GM19395 (cell line): ENCODE data around the gene FCHSD2.

Source experiments
- ATAC-seq: cut with Tn5 transposase; IDR thresholded peaks from one replicate; pipeline ENCODE4 v1.9.1; 2021; ENCODE audit warnings: mild to moderate bottlenecking, moderate library complexity; ENCODE audit not compliant: unreplicated experiment

Gene FCHSD2

DNA sequence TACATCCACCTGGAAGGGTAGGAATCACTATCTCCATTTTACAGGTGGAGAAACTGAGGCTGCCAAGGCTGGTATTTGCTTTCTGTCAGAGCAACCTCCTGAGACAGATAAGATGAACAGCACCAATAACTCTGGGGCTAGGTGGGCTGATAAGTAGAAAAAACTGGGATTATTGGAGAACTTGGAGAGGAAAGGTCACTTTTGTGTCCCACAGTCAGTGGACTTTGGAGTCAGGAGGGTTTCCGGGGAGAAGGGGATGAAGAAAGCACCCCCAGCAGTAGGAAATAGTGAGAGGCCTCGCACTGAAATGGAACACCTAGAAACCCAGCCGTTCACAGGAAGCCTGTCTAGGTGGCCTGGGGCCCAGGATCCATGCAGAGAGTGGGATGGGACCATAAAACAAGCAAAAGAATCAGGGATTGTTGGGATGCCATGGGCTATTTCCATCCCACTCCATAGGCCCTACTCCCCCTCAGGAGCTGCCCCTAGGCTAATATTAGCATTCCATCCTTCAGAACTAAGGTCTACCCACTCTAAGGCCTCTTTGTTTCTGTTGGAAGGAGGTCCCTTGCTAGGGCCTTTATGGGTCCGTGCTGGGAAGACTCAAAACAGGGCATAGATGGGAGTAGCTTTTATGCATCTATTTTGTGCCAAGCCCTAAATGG, 31.0 kb upstream of the FCHSD2 start:
- no peak for ATAC-seq

DNA sequence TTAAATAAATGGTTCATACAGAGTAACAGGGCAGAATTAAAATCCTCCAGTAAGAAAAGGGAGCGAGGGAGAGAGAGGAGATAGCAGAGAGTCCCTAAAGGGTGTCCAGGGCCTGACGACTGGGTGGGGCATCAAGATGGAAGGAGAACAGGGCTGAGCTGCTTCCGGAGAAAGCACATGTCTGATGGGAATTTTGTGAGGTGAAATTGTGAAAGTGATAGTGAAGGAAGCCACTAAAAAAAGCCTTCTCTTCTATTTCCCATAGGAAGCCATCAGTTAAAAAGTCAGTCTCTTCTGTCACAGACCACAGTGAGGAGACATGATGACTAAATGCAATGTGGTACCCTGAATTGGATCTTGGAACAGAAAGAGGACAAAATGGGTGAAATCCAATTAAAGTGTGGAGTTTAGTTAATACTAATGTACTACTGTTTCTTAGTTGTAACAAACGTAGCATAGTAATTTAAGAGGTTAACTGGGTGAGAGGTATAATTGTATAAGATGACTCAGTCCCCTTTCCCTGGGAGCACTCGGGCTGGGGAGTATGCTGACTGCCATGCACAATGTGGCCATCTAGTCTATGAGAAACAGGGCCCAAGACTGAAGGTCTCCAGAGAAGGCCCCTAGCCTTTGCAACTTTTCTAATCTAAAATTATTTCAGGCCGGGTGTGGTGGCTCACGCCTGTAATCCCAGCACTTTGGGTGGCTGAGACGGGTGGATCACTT, 29.5 kb upstream of the FCHSD2 start:
- ATAC-seq: no peak

DNA sequence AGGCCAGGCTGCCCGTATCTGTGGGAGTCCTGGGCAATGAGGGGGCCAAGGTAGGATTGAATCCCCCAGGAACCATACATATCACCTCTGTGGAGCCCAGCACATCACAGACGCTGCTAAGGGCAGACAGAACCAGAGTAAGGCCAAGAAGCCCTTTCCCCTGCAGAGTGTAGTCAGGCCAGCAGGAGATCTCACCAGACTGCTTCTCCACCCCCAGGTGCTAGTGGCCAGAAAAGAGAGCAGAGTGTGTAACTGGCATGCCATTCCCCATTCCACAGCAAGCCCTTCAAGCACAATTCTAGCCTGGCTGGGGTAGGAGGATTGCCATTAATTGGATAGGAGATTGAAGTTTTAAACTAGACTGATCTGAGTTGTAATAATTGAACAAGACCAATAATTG, 28.0 kb upstream of the FCHSD2 start:
- no peak for ATAC-seq

DNA sequence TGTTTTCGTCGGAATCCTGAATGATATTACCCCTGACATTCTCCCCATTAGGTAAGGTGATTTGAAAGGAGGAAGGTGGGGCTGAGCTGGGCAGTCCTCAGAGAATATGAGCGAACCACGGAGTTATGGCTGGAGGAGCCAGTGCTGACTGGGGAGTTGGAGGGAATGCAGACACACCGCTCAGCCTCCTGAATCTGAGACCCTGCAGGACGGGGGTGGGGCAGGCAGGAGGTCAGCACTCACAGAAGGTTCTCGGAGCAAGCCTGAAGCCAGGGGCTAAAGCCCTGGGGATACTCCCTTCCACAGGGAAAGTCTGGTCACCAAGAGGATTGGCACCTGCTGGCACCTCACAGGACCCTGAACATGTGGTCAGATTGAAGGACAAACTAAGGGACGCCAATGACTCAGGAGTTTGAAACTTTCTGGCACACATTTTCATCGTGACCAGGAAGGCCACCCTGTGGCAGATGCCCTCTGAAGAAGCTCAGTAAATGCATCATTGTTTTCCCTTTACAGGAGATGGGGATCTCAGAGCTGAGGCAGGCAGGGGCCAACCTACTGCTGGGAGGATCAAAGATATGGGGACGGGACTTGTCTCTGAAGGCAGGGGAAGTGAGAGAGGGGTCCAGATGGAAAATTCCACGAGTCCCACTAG, 26.9 kb upstream of the FCHSD2 start:
- ATAC-seq: no peak

DNA sequence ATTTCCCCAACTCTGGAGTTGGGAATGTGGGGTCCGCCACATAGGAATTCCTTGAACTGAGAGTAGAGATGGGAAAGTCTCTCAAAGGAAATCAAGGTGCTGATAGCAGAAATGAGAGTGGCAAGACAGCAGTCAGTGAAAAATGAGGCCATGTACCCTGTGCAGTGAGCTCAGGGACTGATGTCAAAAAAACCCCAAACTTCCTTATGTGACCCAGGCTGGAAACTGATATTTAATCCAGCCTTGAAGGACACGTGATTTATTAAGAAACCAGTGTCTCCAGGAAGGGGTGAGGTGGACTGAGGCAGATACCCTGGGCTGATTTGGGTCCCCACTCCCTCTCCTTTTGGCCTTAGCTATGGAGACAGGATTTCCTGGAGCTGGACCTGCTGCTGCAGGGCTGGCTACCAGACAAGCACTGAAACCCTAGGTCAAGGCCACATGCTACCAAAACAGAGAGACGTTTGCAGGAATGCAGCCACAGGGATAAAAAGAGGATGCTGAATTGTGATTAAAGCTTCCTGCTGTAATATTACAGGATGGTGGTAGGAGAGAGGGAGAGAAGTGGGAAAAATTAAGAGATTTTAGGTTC, 25.3 kb upstream of the FCHSD2 start:
- no peak for ATAC-seq

DNA sequence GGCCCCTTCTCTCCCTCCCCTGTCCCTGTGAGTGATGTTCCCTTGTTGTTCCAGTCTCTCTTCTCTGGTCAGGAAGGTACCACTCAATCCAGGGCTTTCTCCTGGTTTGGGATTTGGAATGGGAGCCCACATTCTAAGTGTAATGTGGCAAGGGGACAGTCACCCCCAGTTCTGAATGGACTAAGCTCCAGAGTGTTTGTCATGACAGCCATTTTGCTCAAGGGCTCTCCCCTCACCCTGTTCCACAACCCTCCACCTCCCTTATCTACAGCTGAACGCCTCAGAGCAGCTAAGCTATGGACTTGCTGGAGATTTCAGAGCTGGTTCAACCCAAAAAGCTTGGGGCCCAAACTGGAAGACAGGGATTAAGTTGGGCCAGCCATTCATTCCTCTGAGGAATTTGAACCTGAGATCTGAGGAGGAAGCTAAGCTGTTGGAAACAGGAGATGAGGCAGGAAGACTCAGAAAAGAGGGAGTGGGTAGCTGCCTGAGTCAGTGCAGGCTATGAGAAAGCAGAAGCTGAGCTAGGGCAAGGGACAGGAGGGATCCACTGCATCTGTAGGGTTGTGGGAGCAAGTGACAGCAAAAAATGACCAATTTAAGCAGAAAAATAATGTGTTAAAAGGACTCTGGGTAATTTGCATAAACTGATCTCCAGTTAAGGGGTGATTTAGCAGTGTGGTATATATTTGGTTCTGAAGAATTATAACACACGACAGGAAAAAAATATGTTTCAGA, 22.9 kb upstream of the FCHSD2 start:
- ATAC-seq: no peak

DNA sequence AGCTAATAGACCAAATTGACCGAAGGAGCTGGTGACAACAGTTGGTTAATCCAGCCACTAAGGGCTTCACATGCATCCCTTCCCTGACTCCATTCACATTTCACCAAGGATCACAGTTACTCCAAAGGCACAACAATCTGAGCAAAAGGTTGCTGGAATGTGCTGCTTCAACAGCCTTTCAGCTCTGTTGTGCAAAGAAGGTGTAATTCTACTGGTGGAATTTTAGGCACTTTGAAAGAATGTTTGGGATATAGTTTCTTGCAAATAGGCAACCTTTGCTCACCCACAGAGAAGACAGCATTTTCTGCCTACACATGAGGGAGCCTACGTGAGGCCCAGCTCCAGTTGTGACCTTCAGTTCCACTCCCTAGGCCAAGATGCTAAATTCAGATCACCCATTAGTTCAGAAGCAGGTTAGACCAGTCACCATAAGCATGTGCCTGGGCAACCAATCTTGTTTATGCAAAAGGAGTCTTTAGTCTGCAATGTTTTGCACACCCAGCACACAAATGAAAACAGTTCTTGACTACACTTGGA, 21.6 kb upstream of the FCHSD2 start:
- no peak for ATAC-seq

DNA sequence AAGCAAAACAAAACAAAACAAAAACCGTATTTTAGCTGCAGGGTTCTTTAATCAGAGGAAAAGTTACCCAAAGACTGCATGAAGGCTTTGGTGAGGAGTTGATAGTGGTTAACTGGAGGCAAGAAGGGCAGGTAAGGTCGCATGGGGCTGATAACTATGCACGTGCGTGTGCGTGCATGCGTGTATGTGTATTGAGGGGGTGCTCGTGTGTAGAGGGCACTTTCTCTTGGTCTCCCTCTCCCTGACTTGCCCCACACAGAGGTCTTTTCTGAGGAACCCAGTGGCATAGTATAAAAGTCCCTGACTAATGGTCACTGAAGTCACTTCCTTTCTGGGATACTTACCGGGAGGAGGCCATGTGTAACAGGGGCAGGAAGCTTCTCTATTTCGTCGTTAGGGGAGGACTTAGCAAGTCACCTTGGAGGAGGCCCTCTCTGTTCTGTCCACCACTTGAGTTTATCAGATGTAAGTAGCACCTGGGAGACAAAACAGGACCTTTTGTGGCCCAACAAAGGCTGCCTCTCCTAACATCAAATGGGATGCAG, 20.1 kb upstream of the FCHSD2 start:
- no peak for ATAC-seq

DNA sequence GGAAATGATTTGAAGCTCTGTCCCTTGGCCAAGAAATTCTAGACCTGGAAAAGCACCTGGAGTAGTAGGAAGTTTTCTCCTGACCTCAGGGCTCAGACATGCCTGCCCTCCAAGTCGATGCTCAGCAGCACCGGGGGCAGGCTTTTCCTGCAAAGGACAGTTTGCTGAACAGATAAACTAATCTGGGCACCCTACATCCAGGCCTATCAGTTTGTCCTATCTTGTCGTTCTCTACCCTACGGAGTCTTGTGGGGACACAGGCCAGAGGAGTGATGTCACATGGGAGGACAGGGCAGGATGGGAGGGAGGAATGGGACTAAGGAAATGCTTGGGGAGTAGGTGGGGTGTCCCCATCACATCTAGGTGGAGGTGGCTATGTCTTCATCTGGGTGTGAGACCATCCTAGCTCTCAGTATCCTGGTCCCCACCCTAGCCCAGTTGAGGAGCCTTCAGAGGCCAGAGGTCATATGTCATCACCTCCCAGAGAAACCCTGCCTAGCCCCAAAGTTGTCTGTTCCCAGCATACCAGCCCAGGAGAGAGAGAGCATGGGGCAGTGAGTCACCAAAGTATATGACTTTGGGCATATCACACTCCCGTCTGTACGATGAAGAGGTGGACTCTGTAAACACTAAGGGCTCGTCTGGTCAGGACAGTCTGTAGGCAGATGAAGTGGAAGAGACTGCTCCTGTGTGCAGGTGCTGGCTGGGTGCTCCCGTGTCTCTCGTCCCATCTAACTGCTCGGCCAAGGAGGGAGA, 18.1 kb upstream of the FCHSD2 start:
- no peak for ATAC-seq

DNA sequence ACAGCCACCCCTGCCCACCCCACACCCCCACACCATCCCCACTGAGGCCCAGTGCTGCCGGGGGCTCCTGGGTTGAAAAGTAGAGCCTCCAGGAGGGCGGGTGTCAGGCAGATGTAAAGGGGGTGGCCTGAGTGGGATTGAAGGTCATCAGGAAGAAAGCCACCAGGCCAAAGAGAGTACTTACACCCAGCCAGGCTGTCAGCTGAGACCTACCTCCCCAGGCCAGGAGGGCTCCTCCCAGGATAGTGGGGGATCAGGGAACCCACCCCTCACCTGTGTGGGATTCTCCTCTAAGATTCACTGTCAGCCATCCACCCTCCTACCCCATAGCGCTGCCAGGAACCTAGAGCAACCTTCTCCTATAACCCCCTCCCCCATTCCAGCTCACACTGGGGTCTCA, 17.2 kb upstream of the FCHSD2 start:
- no peak for ATAC-seq

DNA sequence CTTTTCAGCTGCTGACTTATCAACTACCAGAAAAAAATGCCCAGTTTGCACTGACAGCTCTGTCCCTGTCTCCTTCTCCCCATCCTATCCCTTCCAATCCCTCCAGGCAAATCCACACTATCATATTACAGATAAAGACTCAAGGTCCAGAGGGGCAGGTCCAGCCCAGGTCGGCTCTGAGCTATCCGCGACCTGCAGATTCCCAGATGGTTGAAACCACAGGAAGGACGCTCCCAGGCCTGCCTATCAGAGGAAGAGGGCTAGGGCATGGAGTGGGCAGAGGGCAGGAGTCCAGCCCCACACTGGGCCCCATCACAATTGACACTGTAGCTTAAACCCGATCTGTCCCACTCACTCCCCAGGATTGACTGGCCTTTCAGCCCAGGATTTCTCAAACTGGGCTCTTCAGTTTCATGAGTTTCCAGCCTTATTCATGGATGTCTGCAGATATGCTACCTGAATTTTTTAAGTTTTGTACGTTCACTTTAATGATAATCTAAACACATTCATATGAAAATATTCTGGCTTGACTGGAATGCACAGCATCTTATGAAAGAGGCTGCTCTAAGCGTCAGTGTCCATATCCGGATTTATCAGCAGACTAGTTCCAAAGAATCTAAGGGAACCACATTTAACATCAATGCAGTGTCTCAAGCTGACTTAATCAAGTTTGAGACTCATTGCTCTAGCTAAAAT, 16.4 kb upstream of the FCHSD2 start:
- no peak for ATAC-seq

DNA sequence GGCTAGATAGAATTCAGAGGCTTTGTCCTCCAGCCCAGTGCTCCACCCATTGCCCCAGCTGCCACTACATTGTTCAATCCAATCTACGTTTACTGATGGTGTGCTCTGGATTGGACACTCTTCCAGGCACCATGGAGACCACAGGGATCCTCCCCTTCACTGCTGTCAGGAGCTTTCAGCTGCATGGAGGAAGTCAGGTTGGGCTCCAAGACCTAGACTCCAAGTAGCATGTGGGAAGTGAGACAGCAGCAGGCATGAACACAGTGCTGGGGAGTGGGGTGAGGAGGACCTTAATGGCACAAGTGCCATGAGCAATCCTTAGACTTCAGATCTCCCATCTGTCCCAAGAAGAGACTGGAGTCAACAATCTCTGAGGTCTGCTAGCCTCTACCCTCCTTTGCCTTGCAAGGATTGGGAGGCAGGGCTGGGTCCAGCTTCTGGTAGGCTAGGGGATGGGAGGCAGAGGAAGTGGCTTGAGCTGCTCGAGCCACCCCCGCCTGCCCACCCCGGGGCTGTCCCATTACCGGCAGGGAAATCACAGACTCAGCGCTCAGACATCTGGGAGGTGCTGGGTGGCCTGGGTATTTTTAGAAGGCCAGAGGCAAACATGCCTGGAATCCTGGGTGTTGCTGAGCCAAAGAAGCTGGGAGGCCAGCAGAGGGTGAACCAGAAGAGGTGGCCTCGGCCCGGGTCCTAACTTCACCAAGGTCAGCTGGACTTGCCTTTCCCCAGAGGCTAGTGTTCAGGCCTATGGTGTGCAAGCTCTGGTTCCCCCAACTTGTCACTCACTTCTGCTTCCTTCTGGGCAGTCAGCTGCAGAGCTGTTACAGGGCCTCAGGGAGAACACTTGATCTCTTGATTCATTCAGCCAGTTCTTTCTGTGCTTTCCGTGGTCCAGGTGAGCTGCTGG, 15.2 kb upstream of the FCHSD2 start:
- ATAC-seq: no peak

DNA sequence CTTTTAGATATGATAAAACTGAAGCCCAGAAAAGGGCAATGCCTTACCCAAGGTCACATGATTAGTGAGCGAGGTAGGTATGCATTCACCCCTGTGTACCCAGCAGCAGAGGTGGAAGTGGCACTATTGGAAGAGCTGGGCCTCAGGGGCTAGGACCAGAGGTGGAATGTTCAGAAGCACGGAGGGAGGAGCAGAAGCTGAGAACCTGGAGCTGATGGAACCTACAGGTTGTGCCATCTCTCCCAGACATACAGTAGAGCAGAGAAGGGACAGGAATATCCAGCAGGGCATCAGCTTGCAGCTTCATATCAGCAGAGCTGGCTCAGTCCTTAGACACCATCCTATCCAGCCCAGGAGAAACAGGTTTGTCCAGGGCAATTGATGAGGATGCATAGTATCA, 14.6 kb upstream of the FCHSD2 start:
- no peak for ATAC-seq

DNA sequence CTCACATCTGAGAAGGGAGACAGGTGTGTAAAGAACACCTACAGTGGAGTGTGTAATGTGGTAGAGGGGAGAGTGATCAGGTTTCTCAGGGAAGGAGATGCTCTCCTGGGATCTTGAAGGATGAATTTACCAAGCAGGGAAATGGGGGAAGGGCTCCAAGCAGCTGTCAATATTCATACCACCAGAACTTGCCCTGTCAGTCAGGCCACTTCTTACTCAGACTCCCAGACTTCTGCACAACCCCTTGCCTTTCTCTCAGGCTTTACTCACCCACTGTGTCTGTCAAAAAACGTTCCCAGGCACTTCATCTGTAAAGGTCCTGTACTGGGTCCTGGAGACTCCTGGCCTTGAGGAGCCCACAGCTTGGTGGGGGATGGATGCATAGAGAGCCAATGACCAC, 14.0 kb upstream of the FCHSD2 start:
- no peak for ATAC-seq

DNA sequence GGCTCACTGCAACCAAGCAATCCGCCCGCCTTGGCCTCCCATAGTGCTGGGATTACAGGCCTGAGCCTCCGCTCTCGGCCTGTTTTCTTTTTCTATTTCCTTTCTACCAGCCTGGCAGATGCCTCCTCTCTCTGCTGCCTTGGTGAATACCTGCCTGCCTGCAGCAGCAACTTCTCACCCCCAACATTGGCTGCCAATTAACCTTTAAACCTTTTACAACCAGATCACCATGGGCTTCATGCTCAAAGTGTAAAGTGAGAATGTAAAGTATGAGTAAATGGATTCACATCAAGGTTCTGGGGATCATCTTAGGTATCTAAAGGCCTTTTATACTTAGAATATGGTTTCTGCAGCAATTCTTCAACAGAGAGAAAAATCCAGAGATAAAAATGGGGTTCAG, 13.0 kb upstream of the FCHSD2 start:
- no peak for ATAC-seq

DNA sequence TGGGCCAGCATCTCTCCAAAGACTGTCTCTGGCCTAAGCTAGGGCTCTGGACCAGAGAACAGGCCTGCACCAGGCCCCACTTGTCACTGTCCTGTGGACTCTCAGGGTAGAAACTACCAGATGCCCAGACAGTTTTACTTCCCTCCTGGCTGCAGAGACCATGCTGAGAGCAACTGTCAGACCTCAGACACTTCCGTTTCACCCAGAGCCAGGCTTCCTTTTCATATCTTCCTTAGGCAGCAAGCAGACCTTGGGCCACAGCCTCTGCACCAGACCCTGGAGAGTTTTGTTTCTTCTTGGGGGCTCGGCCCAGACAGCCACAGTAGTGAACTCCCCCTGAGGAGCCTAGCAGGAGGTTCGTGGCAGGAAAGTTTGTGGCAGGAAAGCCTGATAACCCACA, 12.1 kb upstream of the FCHSD2 start:
- peak; percentile 48 for ATAC-seq

DNA sequence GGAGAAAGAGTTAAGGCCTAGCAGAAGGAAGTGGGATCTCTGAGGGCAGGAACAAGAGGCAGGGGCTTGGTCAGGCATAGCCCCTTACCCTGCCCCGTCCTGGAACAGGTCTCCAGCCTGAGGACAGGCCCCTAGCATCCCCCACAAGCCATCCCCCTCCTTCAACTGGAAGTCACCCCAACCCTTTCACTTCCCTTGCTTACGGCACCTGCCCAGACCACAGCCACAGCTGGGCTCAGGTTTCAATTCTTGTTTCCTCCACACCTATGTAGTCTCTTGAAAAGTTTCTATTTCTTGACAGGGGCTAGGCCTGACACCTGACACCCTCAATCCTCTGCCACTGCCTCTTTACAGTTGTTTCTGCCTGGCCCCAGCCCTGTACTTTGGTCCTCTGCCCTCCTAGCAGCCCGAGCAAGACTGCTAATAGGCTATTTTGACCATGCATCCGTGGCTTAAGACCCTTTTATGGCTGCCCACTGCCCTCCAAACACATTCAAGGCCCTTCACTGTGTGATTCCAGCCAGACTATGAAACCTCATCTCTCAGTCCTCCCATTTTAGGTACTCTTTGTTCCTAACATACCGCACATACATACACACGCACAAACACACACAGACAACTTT, 10.9 kb upstream of the FCHSD2 start:
- peak; percentile 65 for ATAC-seq
